ENCODE measurements around the gene SAMD10.

DNA sequence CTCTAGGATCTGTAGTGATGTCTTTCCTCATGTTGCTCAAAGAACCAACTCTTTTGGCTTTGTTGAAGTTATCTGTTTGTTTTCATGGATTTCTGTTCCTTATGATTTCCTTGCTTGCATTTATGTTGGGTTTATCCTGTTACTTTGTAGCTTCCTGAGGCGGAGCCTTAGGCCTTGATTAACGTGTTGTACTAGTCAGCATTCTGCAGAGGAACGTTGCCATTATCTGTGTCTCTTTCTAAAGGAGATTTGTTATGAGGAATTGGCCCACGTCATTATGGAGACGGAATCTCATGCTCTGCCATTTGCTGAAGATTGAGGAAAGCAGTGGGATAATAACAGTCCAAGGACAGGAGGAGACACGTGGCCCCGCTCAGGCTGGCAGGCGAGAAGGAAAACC is 53.1 kb downstream of the SAMD10 start:
- TF ChIP-seq, protein P1, sequence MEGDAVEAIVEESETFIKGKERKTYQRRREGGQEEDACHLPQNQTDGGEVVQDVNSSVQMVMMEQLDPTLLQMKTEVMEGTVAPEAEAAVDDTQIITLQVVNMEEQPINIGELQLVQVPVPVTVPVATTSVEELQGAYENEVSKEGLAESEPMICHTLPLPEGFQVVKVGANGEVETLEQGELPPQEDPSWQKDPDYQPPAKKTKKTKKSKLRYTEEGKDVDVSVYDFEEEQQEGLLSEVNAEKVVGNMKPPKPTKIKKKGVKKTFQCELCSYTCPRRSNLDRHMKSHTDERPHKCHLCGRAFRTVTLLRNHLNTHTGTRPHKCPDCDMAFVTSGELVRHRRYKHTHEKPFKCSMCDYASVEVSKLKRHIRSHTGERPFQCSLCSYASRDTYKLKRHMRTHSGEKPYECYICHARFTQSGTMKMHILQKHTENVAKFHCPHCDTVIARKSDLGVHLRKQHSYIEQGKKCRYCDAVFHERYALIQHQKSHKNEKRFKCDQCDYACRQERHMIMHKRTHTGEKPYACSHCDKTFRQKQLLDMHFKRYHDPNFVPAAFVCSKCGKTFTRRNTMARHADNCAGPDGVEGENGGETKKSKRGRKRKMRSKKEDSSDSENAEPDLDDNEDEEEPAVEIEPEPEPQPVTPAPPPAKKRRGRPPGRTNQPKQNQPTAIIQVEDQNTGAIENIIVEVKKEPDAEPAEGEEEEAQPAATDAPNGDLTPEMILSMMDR (IDR thresholded peaks at IDR 0.05), result no peak
- TF ChIP-seq POLR2A (IDR thresholded peaks at IDR 0.05), result peak in 1 of 2 donors; percentile 30

Measured in adrenal gland (tissue), 5 donors.